GM19035 (cell line): ENCODE data around the gene NRXN3.
A peak's percentile ranks its signal among the peaks of the same experiment; 100 is the strongest.

ENCODE experiments used
- ATAC-seq: cut with Tn5 transposase; IDR thresholded peaks from one replicate; pipeline ENCODE4 v1.9.1; 2021; ENCODE audit not compliant: unreplicated experiment

Gene NRXN3

DNA sequence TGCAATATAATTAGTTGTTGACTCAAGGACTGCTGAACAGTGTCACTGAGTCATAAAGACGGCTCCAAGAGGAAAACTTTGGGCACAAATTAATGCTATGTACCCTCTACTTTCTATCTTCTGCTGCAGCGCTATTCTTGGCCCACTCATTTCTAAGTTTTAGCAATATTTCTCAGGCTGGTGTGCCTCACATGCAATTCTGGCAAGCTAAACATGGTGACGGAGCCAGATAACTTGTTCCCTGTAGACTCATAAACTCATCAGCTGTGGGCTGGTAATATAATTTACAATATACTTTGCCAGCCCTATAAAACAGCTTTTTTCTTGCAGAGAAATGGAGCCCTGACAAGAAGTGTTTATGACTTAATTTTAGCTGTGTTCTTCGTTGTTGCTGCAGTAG, 615.1 kb downstream of the NRXN3 start:
- no peak for ATAC-seq

DNA sequence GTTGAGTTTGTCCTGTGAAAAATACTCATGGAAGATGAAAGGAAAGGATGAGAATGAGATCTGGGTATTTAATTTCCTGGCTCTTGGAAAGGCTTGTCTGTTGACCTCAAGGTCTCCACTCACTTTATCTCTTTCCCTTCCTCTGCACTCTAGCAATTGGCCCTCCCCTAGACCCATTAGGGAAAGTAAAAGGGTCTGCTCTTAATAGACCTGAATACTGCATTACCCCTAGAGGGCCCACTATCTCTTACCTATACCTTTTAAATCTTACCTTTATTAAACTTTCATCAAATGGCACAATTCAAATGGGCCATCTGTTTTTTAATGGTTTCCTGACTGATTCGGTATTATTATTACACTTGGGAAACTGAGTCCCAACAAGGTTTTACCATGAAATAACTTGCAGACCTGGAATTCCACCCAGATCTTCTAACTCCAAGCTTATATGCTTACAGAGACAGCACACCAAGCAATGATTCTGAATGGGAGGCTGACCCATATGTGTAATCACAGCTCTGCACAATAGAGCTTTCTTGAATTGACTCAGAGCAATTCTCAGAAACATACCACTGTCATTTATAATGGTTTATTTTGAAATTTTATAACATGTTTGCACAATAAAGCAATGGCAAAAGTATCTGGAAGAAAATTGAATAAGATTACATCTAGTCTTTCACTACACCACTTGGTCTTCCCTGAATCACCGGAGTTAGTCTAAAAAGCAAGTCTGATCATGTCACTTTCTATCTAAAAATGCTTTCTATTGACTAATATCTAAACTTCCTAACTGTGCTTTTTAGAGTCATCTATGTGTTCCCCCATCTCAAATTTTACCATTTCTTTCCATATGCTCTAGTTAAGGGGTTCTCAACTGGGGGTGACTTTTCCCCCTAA, 618.5 kb downstream of the NRXN3 start:
- ATAC-seq = no peak

DNA sequence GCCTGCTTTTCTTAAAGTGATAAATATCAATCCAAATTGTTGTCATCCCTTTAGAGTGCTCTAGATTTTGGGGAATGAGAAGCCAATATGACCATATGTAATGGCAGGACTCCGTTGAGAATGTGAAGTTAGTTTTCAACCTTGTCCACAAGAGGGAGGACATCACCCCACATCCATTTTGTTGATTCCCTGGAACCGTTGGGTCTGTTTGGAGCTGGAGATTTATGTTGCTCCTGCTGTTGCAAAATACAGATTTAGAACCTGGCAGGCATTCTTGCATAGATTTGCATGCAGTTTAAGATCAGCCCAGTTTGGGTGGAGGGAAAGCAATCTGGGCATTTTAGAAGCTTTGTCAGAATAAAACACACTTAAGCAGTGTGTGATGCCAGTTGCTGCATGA, 620.1 kb downstream of the NRXN3 start:
- no peak for ATAC-seq

DNA sequence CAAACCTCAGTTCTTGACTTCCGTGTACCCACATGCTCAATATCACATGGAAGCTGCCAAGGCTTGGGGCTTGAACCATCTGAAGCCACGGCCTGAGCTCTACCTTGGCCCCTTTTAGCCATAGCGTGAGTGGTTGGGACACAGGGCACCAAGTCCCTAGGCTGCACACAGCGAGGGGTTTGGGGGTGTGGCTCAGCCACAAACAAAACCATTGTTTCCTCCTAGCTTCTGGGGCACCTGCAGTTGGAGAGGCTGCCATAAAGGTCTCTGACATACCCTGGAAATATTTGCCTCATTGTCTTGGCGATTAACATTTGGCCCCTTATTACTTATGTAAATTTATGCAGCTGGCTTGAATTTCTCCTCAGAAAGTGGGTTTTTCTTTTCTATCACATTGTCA, 628.6 kb downstream of the NRXN3 start:
- ATAC-seq = no peak

DNA sequence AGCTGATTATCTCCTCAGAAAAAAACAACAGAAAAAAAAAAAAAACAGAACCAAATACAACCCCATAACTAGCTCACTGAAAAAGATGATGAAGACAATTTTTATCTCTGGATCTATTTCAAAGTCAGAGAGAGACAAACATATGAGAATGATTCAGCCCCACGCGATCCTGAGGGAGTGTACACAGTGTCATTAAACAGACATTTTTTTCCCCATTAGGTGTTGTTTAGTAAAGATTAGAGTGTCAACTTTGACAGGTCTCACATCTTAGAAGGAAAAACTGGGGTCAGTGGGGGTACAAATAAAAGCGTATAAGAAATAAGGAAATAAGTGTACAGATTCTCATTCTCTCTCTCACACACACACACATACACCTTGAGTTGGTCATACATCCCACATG, 635.4 kb downstream of the NRXN3 start:
- ATAC-seq = no peak

DNA sequence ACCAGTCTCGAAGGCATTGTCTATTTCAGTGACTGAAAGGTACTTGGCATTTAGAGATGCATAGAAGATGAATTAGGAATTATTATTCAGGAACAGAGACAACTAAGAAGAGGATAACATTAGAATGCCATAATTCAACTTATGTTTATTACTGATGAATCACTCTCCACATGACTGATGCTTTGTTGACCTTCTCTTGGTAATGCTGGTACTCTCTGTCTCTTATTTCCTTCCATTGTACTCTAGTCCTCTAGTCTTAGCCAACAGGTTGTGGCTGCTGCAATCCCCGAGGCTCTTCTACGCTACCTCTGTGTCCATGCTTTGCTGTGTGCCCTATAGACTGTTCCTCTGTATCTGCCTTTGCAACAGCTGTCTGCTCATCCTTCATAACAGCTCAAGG, 652.9 kb downstream of the NRXN3 start:
- no peak for ATAC-seq

DNA sequence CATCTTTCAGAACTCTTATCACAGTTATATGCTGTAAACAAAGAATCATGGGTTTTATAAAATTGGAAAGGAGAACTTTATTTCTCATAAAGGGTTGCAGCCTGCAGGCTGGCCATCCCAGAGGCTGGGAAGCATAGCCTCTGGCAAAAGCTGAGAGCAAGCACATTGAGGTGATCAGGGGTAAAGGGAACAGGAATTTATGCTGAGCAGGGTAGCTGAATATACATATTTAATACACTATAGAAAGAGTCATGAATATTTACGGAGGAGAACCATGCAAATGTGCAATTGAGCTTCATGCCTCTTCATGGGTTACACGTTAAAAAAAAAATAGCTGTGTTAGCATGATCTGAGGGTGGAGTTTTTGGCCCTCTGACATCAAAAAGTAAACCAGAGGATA, 653.3 kb downstream of the NRXN3 start:
- ATAC-seq = no peak

DNA sequence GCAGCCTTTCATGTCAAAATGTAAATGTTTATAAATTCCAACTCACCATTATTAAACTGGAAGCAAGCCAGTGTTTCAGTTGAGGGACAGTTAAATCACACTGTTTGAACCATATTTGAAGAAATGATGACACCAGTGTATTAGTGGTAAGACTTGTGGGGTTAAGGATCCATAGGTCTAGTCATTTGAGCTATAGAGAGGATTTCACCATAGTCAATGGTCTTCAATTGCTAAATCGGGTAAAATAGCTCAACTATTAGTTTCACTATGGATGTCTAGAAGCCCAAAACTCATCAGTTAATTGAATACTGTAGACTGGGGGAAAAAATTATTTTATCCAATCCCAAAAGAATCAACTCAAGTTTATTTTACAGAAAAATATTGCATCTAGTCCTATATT, 659.1 kb downstream of the NRXN3 start:
- ATAC-seq = no peak

DNA sequence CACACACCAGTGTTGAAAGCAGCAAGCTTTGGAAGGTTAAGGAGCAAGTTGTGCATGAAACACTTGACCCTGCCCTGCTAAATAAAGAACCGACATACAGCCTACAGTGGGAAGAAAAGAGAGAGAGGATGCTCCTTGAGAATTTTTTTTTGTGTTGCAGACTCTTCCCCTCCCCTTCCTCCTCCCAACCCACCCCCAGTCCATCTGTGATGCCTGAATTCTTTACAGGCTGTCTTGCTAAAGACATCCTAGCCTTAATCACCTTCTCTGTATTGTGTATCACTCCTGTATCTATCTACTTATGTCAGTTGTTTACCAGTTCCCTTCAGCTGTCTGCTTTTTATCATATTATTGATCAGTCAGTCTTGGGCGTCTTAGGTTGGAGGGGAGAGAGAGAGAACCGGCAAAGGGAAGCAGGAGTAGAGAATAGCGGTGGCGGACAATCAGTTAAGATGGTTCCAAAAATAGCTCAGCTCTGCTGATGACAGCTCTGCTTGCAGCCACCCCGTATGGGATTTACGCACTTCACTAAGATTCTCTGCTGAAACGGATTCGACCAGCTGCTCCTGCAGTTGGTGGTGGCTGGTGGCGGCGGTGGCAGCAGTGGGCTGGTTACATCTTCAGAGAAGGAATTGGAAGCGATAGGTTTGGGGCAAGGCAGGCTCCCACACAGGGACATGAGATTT, 664.7 kb downstream of the NRXN3 start:
- ATAC-seq = no peak

DNA sequence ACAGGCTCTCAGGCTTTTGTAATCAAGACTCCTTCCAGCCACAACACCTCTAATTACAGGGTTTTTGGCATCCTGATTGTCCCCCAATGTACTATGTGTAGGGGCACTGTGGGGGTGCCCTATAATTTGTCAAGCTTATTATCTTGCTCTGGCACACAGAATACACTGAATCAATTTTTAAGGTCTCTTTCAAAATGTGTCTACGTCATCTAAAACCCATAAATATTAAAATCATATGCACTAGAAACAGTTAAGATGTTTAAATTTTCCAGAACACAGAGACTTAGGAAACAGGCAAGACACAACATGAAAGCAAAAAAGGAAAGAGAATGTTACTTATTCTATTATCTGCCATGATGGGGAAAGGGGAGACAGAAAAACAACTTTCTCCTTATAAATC, 665.7 kb downstream of the NRXN3 start:
- ATAC-seq = no peak

DNA sequence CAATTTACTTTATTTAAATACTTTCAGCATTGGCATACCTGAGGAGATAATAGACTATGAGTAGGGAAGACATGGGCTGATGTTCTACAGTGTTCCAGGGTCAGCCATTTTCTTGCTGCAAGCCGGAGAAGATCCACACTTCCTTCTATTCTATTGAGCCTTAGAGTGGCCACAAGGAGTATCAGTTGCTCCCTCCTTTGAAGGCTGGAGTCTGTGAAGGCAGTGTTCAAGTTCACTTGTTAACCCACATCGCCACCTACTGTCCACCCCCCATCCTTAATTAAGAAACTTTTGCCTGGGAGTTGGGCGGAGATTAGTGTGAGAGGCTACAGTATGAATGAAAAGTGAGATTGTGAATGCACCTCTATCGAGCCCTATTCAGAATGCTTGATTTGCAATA, 666.6 kb downstream of the NRXN3 start:
- ATAC-seq = peak; percentile 70

DNA sequence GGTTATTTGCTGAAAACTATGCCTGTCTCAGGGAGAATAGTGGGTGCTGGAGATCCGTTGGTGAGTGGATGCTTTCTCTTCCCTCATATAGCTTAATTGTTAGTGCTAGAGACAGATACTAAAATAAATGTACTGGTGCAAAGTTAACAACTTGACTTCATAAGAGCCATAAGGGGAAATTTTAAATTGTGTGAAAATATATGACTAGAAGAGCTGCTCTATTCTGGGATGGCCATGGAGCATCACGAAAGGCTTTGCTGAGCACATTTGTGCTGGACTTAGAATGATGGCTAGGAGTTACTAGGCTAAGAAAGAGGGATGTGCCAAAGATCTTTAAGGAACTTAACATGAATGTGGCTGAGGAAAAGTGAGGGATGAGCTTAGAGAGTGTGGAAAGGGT, 668.8 kb downstream of the NRXN3 start:
- ATAC-seq = no peak

DNA sequence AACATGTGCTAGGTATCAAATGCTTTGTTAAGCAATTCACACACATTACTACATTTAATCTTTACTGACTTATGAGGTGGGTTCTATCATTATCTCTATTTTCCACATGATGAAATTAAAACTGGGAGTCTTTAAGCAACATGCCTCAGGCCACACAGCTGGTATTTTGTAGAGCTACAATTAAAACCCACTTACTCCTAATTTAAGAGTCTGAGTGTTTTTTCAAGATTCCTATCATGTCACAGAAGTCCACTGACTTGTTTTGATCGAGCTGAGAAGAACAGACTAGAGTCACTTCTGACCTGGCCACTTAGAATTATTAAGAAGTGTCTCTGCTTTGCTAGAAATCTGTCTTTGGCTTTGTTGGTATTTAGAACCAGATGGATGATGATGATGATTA, 670.7 kb downstream of the NRXN3 start:
- ATAC-seq = no peak

DNA sequence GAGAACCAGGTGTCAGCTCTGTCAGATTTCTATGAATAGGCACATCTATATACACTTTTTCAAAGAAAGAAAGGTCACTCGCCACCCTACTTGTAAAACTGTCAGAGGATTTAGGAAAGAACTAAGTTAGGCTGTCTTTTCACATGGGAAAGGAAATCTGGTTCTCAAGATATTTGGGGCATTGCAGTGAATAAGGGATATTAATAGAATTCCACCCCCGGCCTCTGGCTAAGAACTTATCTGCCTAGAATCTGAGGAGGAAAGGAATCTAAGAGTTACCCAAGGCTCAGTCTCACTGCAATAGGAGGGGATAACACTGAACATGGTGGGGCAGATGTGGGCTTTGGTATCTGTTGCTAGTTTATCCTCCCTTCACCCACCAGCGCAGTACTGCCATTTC, 677.6 kb downstream of the NRXN3 start:
- no peak for ATAC-seq

DNA sequence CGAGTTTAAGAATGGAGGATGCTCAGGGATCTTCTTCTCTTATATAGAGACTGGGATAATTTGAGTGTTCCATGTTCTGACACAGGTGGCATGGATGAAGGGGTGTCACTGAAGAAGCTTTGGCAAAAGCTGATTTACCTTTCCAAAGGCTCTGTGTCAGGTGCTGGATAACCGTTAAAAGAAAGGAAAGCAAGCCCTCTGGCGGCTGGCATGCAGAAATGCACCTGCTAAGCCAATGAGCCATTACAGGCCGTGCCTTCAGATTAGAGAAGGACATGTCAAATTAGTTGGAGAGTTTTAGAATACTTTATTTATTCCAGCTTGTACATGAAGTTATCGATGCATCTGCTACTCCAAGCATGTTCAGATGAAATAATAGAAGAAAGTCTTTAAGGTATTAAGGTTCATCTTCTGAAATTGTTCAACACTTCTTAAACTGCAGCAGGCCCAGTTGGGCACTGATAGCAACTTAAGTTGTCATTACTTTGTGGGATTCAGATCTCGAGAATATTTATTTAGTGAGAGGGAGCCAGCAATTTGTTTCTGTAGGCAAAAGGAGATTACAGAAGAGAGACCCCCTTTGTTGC, 678.2 kb downstream of the NRXN3 start:
- ATAC-seq = peak; percentile 93

DNA sequence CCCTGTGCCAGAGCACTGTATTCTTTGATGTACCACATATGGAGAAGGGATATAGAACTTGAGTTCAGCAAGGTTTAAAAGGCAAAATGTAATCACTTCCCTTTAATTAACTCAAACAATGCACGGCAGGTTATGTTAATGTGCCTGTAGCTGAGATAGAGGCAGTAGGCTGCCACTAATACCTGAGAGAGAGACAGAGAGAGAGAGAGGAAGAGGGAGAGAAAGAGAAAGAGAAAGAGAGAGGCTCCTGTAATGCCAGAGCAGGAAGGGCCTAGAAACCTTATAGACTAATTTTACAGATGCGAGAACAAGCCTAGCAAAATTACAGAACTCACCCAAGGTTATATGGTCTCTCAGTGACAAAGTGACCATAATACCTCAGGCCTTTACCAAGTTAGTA, 679.8 kb downstream of the NRXN3 start:
- ATAC-seq = no peak

DNA sequence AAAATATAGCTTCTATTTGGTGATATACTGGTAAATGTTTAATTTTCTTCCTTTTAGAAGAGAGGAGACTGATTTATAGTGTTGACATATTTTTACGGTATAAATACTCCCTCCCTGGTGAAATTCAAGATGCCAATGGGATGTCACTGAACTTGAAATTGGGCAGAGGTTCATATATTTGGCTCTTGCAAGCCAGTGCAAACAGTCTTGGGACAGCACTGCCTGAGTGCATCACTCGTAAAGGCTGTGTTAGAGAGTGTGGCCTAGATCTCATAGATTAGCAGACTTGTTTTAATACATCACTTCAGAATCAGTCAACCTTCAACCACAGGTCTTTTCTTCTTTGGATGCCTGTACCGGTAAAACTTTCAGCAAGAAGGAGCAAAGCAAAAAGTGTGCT, 681.0 kb downstream of the NRXN3 start:
- ATAC-seq = no peak

DNA sequence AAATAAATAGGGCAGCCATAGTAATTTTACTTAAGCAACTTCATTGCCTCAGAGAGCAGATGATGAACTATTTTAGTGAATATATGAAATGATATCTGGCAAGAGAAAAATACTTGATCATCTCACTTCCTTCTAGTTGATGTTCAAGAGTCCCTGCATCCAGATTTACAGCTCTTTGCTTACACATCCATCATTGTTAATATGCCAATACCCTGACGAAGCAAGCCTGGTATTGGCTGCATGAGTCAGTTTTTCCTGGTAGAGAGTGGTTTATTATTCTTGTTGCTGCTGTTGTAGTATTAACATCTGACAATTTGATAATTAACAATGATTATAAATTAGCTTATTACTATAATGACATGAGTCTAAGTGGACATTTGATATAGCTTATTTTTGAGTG, 681.9 kb downstream of the NRXN3 start:
- no peak for ATAC-seq

DNA sequence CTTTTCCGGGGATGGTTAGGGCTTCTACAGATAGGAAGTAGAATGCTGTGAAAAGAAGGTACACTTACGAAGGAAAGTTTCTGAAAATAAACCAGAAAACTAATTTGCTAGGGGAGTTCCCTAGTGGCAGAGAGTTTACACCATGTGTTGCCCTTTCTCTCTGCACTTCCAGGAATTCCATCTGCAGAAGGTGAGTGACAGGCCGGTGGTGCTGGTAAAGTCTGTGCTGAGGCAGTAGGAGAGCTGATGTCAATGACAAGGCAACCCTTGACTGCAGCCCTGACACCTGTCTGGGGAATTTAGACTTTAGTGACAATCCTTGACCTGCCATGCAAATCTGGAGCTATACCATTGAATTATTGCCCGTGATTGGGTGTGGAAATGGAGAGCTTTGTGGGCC, 687.8 kb downstream of the NRXN3 start:
- ATAC-seq = no peak

DNA sequence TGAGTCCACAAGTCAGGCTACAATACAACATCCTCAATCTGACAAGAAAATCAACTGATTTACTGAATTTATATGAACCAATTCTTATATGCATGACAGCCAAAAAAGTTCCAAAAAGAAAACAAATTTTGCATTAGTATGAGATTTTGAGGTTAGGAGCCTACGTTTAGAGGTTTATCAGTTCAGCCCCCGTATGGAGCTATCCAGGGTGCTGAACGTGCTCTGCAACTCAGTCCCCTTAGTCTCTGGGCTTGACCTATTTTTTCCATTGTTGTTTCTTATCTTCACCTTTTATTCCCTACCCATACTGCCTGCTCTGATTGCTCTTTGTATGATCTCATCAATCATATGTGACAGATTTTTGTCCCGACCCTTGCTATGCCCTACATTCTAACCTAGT, 693.0 kb downstream of the NRXN3 start:
- no peak for ATAC-seq

DNA sequence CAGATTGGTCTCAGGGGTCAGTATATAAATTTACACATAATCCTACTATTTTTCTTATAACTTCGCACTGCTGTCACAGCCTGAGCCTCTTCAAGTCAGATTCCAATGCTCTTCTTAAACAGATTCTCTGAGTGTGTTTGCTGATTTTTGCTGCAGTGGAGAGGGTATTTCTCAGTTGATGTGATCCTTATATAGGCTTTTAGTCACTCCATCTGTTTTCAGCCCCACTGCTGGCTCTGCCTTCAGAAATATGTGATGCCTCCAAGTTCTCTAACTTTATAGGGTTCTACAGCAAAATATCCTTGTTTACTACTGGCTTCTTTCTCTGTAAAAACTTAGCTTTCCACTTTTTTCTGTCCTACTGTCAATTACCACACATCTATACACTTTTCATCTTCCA, 702.7 kb downstream of the NRXN3 start:
- ATAC-seq = no peak

DNA sequence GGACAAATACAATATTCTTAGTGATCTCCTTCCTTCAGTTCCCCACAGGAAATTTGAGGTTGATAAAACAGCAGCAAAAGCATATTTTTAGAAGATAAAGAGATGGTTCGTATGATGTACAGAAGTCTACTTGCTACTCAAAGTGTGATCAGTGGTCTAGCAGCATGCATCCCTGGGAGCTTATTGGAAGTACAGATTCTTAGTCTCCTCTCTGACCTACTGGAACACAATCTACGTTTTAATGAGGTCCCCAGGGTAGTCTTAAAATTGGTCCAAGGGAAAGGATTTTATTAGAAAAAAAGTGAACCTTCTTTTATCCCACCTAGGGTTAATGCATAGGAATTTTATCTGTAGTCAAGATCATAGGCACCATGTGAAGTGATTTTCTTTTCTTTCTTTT, 703.4 kb downstream of the NRXN3 start:
- no peak for ATAC-seq
